A549 (cell line): ENCODE results near the gene SDF2. TPM values are rescaled to one million over a fixed set of nuclear protein-coding genes. Genes with fewer than 3 reads are reported as not detected.

Experiments used
- ATAC-seq, 2 experiments: fragments of 200-7000 bp in 1 of 2; fragments of >200 bp in 1 of 2; cut with Nextera tagmentation in 1 of 2; cut with Tn5 transposase in 1 of 2; 3 replicates each; pipeline versions ENCODE4 v1.8.0 to v1.9.1; 2018 to 2020; ENCODE audit warnings: mild to moderate bottlenecking in 1 of 2, moderate library complexity in 1 of 2
- CTCF ChIA-PET: fragments of 300-600 bp; sonication (Branson Sonifier 250); formaldehyde crosslinking; extraction: SDS; loops from one replicate; lab custom pipeline; 2021; ENCODE audit warnings: antibody characterized with exemption, inconsistent platforms; lab: Yijun Ruan, JAX
- POLR2A ChIA-PET: fragments of 350-600 bp; formaldehyde crosslinking; extraction: SDS; loops from one replicate; lab custom pipeline; 2021; ENCODE audit warnings: antibody characterized with exemption, inconsistent platforms; lab: Yijun Ruan, JAX
- DNase-seq, 2 experiments: peaks; one replicate each; pipeline versions ENCODE4 v3.0.0 to v3.0.0-alpha.2; 2011 to 2016; ENCODE audit warnings: low read depth in 1 of 2, low spot score in 1 of 2
- FAIRE-seq: peaks from 2 replicates; lab custom pipeline; 2011; peaks lifted over from hg19 to GRCh38; lab: Jason Lieb, UNC
- H3K27ac ChIP-seq, 2 experiments: fragments of >200 bp; sonication (Bioruptor Twin); formaldehyde crosslinking; 3 replicates each; pipeline ENCODE4 v1.5.1; 2016 to 2017
- H3K4me1 ChIP-seq: fragments of >200 bp; sonication (Bioruptor Twin); formaldehyde crosslinking; 3 replicates; pipeline ENCODE4 v1.6.1; 2016
- H3K4me2 ChIP-seq: fragments of >200 bp; sonication (Bioruptor Twin); formaldehyde crosslinking; 3 replicates; pipeline ENCODE4 v1.6.1; 2016
- H3K4me3 ChIP-seq: fragments of >200 bp; sonication (Bioruptor Twin); formaldehyde crosslinking; 3 replicates; pipeline ENCODE4 v1.5.1; 2016
- H3K9me3 ChIP-seq: fragments of >200 bp; sonication (Bioruptor Twin); formaldehyde crosslinking; 3 replicates; pipeline ENCODE4 v1.6.1; 2016
- BCL3 ChIP-seq: fragments of >200 bp; sonication (Bioruptor Twin); formaldehyde crosslinking; IDR thresholded peaks from 3 replicates; pipeline ENCODE4 v1.6.1; 2016
- CEBPB ChIP-seq, 2 experiments: fragments of >200 bp in 1 of 2; sonication (Bioruptor Twin) in 1 of 2; formaldehyde crosslinking in 1 of 2; IDR thresholded peaks; 2 replicates each; pipeline ENCODE4 v1.6.1; 2012 to 2016
- CHD4 ChIP-seq: fragments of 200-600 bp; sonication (generic); IDR thresholded peaks from 2 replicates; pipeline ENCODE4 v1.6.1; 2016; ENCODE audit warnings: antibody characterized with exemption, mild to moderate bottlenecking, borderline replicate concordance
- EP300 ChIP-seq, 2 experiments: fragments of >200 bp; sonication (Bioruptor Twin); formaldehyde crosslinking; IDR thresholded peaks; 2 replicates in 1 of 2; 3 replicates in 1 of 2; pipeline ENCODE4 v1.6.1; 2016 to 2017
- FOSL2 ChIP-seq, 2 experiments: fragments of 450-650 bp in 1 of 2; fragments of >200 bp in 1 of 2; sonication (Bioruptor Twin) in 1 of 2; formaldehyde crosslinking; IDR thresholded peaks; 2 replicates each; pipeline versions ENCODE4 v1.5.0 to v1.6.1; 2016 to 2020; ENCODE audit warnings: mild to moderate bottlenecking in 1 of 2, moderate library complexity in 1 of 2
- FOXS1 ChIP-seq: fragments of 250-450 bp; sonication (Bioruptor Pico); IDR thresholded peaks from 2 replicates; pipeline ENCODE4 v1.5.0; 2020; ENCODE audit warnings: mild to moderate bottlenecking, moderate library complexity
- HDAC2 ChIP-seq: fragments of 200-600 bp; sonication (generic); IDR thresholded peaks from 2 replicates; pipeline ENCODE4 v1.6.1; 2016
- HOXB5 ChIP-seq: fragments of 250-450 bp; sonication (Bioruptor Pico); IDR thresholded peaks from 2 replicates; pipeline ENCODE4 v1.5.0; 2020; ENCODE audit warnings: mild to moderate bottlenecking, moderate library complexity
- JUN ChIP-seq, 2 experiments: fragments of >200 bp; sonication (Bioruptor Twin); formaldehyde crosslinking; IDR thresholded peaks; 2 replicates in 1 of 2; 3 replicates in 1 of 2; pipeline ENCODE4 v1.6.1; 2016 to 2017
- KDM1A ChIP-seq: fragments of 200-600 bp; sonication (generic); IDR thresholded peaks from 2 replicates; pipeline ENCODE4 v1.6.1; 2016; ENCODE audit warnings: low read depth, mild to moderate bottlenecking
- KDM5A ChIP-seq: fragments of 200-600 bp; sonication (generic); IDR thresholded peaks from 2 replicates; pipeline ENCODE4 v1.6.1; 2016; ENCODE audit warnings: antibody characterized with exemption, mild to moderate bottlenecking
- MAFK ChIP-seq: fragments of 450-650 bp; IDR thresholded peaks from 2 replicates; pipeline ENCODE4 v1.6.1; 2014; ENCODE audit not compliant: partially characterized antibody
- MAX ChIP-seq: IDR thresholded peaks from 2 replicates; pipeline ENCODE4 v1.6.1; 2012
- MAZ ChIP-seq: fragments of 150-350 bp; IDR thresholded peaks from 2 replicates; pipeline ENCODE4 v1.6.1; 2014; ENCODE audit warnings: antibody characterized with exemption, low read depth, low read length, borderline replicate concordance
- MYC ChIP-seq: IDR thresholded peaks from 2 replicates; pipeline ENCODE4 v1.6.1; 2012; ENCODE audit warnings: mild to moderate bottlenecking, inconsistent platforms, low read length, improper control_type of control experiment, borderline replicate concordance
- NR3C1 ChIP-seq: fragments of >200 bp; sonication (Bioruptor Twin); formaldehyde crosslinking; IDR thresholded peaks from 3 replicates; pipeline ENCODE4 v1.6.1; 2017
- PBX3 ChIP-seq: IDR thresholded peaks from 2 replicates; pipeline ENCODE4 v1.6.1; 2012
- PHF8 ChIP-seq: fragments of 200-600 bp; sonication (generic); IDR thresholded peaks from 2 replicates; pipeline ENCODE4 v1.6.1; 2016; ENCODE audit warnings: low read depth, mild to moderate bottlenecking, antibody characterized with exemption, moderate library complexity, borderline replicate concordance
- POLR2A ChIP-seq: IDR thresholded peaks from 2 replicates; pipeline ENCODE4 v1.6.1; 2012; ENCODE audit warnings: mild to moderate bottlenecking, low read length
- RARB ChIP-seq: fragments of 250-450 bp; sonication (Bioruptor Pico); IDR thresholded peaks from 2 replicates; pipeline ENCODE4 v1.8.0; 2021; ENCODE audit warnings: mild to moderate bottlenecking, moderate library complexity
- RCOR1 ChIP-seq: fragments of 150-350 bp; IDR thresholded peaks from 2 replicates; pipeline ENCODE4 v1.6.1; 2014; ENCODE audit warnings: antibody characterized with exemption, low read length, low read depth
- RFX5 ChIP-seq: fragments of 450-650 bp; IDR thresholded peaks from 2 replicates; pipeline ENCODE4 v1.7.1; 2014; ENCODE audit warnings: antibody characterized with exemption, mild to moderate bottlenecking, moderate library complexity
- SMC3 ChIP-seq: fragments of >200 bp; sonication (Bioruptor Twin); formaldehyde crosslinking; IDR thresholded peaks from 3 replicates; pipeline ENCODE4 v1.6.1; 2018; ENCODE audit warnings: inconsistent platforms
- ZFP36 ChIP-seq: fragments of 450-650 bp; IDR thresholded peaks from 2 replicates; pipeline ENCODE4 v1.6.1; 2014; ENCODE audit warnings: borderline replicate concordance; ENCODE audit not compliant: partially characterized antibody
- ZSCAN20 ChIP-seq: fragments of 250-450 bp; sonication (Bioruptor Pico); IDR thresholded peaks from 2 replicates; pipeline ENCODE4 v1.8.0; 2022; ENCODE audit warnings: mild to moderate bottlenecking, moderate library complexity
- WGBS: methylation state at CpG from one replicate; pipeline ENCODE4 v1.1.6; 2017; ENCODE audit errors: missing lambda C conversion rate; 5-methylcytosine and 5-hydroxymethylcytosine counted together
- polyA plus RNA-seq, 4 experiments: library from polyadenylated mRNA; depleted of rRNA in 3 of 4; stranded (reverse); fragments of >200 nt; fragmentation: RNase III in 1 of 4; extraction: RNeasy Plus Mini Kit Qiagen cat#74134 plus additional on column Dnase treatment in 1 of 4; gene quantifications; 2 replicates in 3 of 4; 3 replicates in 1 of 4; pipeline ENCODE4 v1.2.3, GENCODE V29; 2011 to 2017
- TF ChIP-seq, protein P1 (sequence below): fragments of 250-450 bp; sonication (Bioruptor Pico); IDR thresholded peaks from 2 replicates; pipeline ENCODE4 v1.5.0; 2021; ENCODE audit warnings: mild to moderate bottlenecking, moderate library complexity, borderline replicate concordance
- TF ChIP-seq, protein P2 (sequence below): fragments of >200 bp; sonication (Bioruptor Twin); formaldehyde crosslinking; IDR thresholded peaks from 2 replicates; pipeline ENCODE4 v1.6.1; 2016

Gene SDF2
- polyA plus RNA-seq, 2 of the 4 experiments (the other 2 are of a cell fraction): 87.9 to 93.8 TPM

DNA sequence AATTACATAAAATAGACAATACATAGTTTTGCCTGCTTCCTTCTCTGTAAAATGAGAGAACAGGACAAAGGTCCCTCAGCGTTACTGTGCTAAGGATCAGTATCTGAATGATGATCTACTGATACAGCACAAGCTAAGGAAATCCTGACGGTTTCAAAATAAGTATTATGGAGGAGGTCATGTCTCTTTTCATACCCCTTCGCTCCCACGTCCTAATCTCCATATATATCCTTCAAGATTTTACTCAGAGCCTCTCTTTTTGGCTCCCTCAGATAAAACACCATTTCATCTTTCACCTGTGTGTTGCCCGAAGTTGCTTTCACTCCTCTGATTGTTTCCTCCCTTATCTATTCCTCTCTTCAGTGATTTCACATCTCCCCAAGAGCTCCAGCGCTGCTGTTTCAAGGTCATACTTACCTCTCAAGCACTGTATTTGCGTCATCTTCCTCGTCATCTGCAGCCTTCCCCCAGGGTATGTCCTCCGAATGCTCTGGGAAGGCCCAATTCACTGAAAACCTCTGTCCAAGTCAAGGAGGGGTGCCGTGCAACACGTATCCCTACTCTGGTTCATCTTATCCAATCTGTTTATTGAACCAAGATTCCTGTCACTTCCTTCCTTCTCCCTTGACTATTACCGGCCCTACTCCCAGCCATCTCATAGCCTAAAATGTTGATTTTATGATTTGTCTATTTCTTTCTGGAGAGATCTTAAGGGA is 15.5 kb downstream of the SDF2 start:
- CTCF ChIA-PET: interaction anchor here (0.5 to 6.8 kb wide), 26 partner anchors 11 to 307 kb away, joined by 3 to 90 read pairs (median 5); partner anchors contain the start of genes NEK8, PROCA1, RPL23A and SDF2
- POLR2A ChIA-PET: interaction anchor here (0.8 to 2.6 kb wide), 8 partner anchors 14 to 79 kb away, joined by 3 to 41 read pairs (median 6); partner anchors contain the start of genes PROCA1, RPL23A, SDF2 and SUPT6H
- Histone ChIP-seq H3K27ac (peak overlapping the region; percentile 97 to 99), H3K4me1 (peaks cover 32% of the 10 kb centered on the region), H3K4me2 (peak overlapping the region; percentile 79), H3K4me3 (no peak overlapping the region), H3K9me3 (no peaks in the 10 kb centered on the region)
- ATAC-seq (no peak), FAIRE-seq (no peak), DNase-seq (peak in 1 of 2 experiments; percentile 44)
- WGBS: 66% methylated on average over 12 of the region's 12 CpGs
- no peak for TF ChIP-seq CHD4
- no peak for TF ChIP-seq ZFP36
- TF ChIP-seq PBX3: no peak
- no peak for TF ChIP-seq MAFK
- TF ChIP-seq MYC: no peak
- TF ChIP-seq NR3C1: no peak
- TF ChIP-seq FOXS1 (CRISPR knock-in tag): no peak
- TF ChIP-seq RCOR1: no peak

DNA sequence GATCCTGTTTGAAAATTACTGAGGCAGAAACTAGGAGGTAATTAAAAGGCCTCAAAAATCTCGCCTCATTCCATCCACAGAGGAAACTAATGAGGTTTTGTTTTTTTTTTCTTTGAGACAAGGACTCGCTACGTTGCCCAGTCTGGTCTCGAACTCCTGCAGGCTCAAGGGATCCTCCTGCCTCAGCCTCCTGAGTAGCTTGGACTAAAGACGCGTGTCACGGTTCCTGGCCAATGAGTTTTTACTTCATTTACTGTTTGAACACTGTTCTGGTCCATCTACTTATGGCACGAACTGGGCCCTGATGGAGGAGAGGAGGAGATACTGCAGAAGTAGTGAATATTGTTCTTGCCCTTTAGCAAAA is 16.1 kb downstream of the SDF2 start:
- peak overlapping the region; percentile 97 to 99 for H3K27ac ChIP-seq
- ChIA-PET POLR2A (interaction anchor here (0.8 to 2.6 kb wide), 16 partner anchors 10 to 98 kb away, joined by 3 to 41 read pairs (median 6); partner anchors contain the start of genes PIGS, PROCA1, RPL23A and SDF2), CTCF (interaction anchor here (0.5 to 6.8 kb wide), 18 partner anchors 12 to 160 kb away, joined by 3 to 90 read pairs (median 13); partner anchors contain the start of genes NEK8, PROCA1, RPL23A and SDF2)
- WGBS: 41% methylated on average over 8 of the region's 8 CpGs
- ATAC-seq: peak; percentile 2; a peak in 4 of 6 replicates
- FAIRE-seq: no peak
- peak overlapping the region; percentile 94 for H3K4me3 ChIP-seq
- no peaks in the 10 kb centered on the region for H3K9me3 ChIP-seq
- H3K4me1 ChIP-seq: peaks cover 32% of the 10 kb centered on the region
- no peak for DNase-seq
- TF ChIP-seq MYC (no peak), FOXS1 (CRISPR knock-in tag) (no peak), SMC3 (no peak), HOXB5 (CRISPR knock-in tag) (no peak), HDAC2 (no peak), CEBPB (IDR thresholded peaks at IDR 0.05) (no peak), KDM5A (no peak), RARB (no peak)
- TF ChIP-seq, protein P1, sequence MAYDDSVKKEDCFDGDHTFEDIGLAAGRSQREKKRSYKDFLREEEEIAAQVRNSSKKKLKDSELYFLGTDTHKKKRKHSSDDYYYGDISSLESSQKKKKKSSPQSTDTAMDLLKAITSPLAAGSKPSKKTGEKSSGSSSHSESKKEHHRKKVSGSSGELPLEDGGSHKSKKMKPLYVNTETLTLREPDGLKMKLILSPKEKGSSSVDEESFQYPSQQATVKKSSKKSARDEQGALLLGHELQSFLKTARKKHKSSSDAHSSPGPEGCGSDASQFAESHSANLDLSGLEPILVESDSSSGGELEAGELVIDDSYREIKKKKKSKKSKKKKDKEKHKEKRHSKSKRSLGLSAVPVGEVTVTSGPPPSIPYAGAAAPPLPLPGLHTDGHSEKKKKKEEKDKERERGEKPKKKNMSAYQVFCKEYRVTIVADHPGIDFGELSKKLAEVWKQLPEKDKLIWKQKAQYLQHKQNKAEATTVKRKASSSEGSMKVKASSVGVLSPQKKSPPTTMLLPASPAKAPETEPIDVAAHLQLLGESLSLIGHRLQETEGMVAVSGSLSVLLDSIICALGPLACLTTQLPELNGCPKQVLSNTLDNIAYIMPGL (CRISPR knock-in tag): no peak
- H3K4me2 ChIP-seq: peak overlapping the region; percentile 79

GRCh38 chr17:28644787-28645575 is 16.7 kb downstream of the SDF2 start, which contains the start of gene BLTP2:
Gene BLTP2, minus strand, starts transcription at chr17:28645158. Its CDS starts 102 bp downstream, at chr17:28645056.
- POLR2A ChIA-PET: interaction anchor here (0.6 to 2.6 kb wide), 21 partner anchors 10 to 292 kb away, joined by 3 to 41 read pairs (median 5); partner anchors contain the start of genes PIGS, PROCA1, RPL23A and SDF2
- Histone ChIP-seq H3K9me3 (no peaks in the 10 kb centered on the region), H3K27ac (peak within 1 kb of the TSS; percentile 97 to 99), H3K4me1 (peaks cover 32% of the 10 kb centered on the region), H3K4me2 (peak within 1 kb of the TSS; percentile 79), H3K4me3 (peak within 1 kb of the TSS; percentile 94)
- 3% methylated on average over 39 of the region's 89 CpGs for WGBS
- no peak for FAIRE-seq
- CTCF ChIA-PET: interaction anchor here (1.0 to 6.8 kb wide), 24 partner anchors 10 to 151 kb away, joined by 3 to 90 read pairs (median 8); partner anchors contain the start of genes NEK8, PROCA1, RPL23A and SDF2
- ATAC-seq: peak; percentile 94 to 97
- peak; percentile 97 to 99 for DNase-seq
- peak; percentile 88 for TF ChIP-seq PHF8
- TF ChIP-seq, protein P2, sequence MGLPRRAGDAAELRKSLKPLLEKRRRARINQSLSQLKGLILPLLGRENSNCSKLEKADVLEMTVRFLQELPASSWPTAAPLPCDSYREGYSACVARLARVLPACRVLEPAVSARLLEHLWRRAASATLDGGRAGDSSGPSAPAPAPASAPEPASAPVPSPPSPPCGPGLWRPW: no peak
- TF ChIP-seq MAX: peak; percentile 85
- no peak for TF ChIP-seq FOSL2 (IDR thresholded peaks at IDR 0.05)
- peak; percentile 33; the same call in 1 of the 2 replicates for TF ChIP-seq FOSL2 (CRISPR knock-in tag; IDR thresholded peaks at IDR 0.05)
- TF ChIP-seq NR3C1: no peak
- peak; percentile 72; the same call in 1 of the 2 replicates for TF ChIP-seq MAZ
- no peak for TF ChIP-seq KDM1A
- TF ChIP-seq EP300 (IDR thresholded peaks at IDR 0.05): no peak
- TF ChIP-seq JUN (IDR thresholded peaks at IDR 0.05): peak; percentile 87 to 95
- TF ChIP-seq MAFK: no peak
- peak; percentile 94; the same call in 2 of the 3 replicates for TF ChIP-seq BCL3
- TF ChIP-seq POLR2A: peak; percentile 82
- no peak for TF ChIP-seq SMC3
- no peak for TF ChIP-seq ZSCAN20
- 0 out of 2 replicates have a peak, but pooled peaks have one; percentile 12 for TF ChIP-seq RFX5
